HT-29 (cell line): ENCODE data around the gene MCUR1. TPM values are rescaled to one million over a fixed set of nuclear protein-coding genes. Genes with fewer than 3 reads are reported as not detected.

ENCODE experiments used
- total RNA-seq: library from RNA; depleted of rRNA; stranded (reverse); fragments of >200 nt; shearing (Covaris generic); gene quantifications from 2 replicates; pipeline ENCODE4 v1.2.3, GENCODE V29; 2014; rRNA removed

Gene MCUR1
- total RNA-seq, 1 experiment from 2014 or later: 20.2 TPM

Other genes starting within 250 kb of the MCUR1 start
- 7.4 and 8.3 TPM in 2 replicates for gene SIRT5, start 240.0 kb downstream of the MCUR1 start, total RNA-seq
- gene NOL7, start 199.2 kb downstream of the MCUR1 start, total RNA-seq: 54.9 and 71.6 TPM in 2 replicates
- gene RANBP9, start 102.7 kb downstream of the MCUR1 start, total RNA-seq: 13.0 and 15.1 TPM in 2 replicates
- gene RNF182, start 110.4 kb upstream of the MCUR1 start, total RNA-seq: not detected in 2 replicates